ENCODE measurements around the gene ADPRHL1.

ADPRHL1 gene

GRCh38 chr13:113361406-113361805, 91.9 kb downstream of the ADPRHL1 start:
- H3K36me3 ChIP-seq (replicated peaks; ENCODE audit: low read depth, low read length) = no peaks in the 10 kb centered on the region
- no peak overlapping the region for H3K27ac ChIP-seq (ENCODE audit: low read length)
- no peak overlapping the region for H3K4me2 ChIP-seq (ENCODE audit: low read length)

GRCh38 chr13:113360446-113360845, 92.8 kb downstream of the ADPRHL1 start:
- H4K20me1 ChIP-seq (ENCODE audit: insufficient read depth, low read length) = no peaks in the 10 kb centered on the region
- H3K27me3 ChIP-seq (ENCODE audit: low read depth, low read length) = peaks cover 28% of the 10 kb centered on the region
- no peak overlapping the region for H3K27ac ChIP-seq (ENCODE audit: low read length)
- no peaks in the 10 kb centered on the region for H3K4me1 ChIP-seq (ENCODE audit: low read length)
- no peak for TF ChIP-seq CTCF (IDR thresholded peaks at IDR 0.05; ENCODE audit: low read depth, low read length)
- no peak for TF ChIP-seq EZH2phosphoT487 (IDR thresholded peaks at IDR 0.05; ENCODE audit: low read depth)
- no peak overlapping the region for H3K4me3 ChIP-seq (ENCODE audit: low read length)
- no peak overlapping the region for H3K9ac ChIP-seq (ENCODE audit: low read length)
- no peaks in the 10 kb centered on the region for H3K9me3 ChIP-seq (ENCODE audit: insufficient read depth, low read length)
- H3K36me3 ChIP-seq (replicated peaks; ENCODE audit: low read depth, low read length) = no peaks in the 10 kb centered on the region
- no peaks in the 10 kb centered on the region for H3K79me2 ChIP-seq (ENCODE audit: low read length)
- H3K4me2 ChIP-seq (ENCODE audit: low read length) = no peak overlapping the region
- no peak overlapping the region for H2AFZ ChIP-seq (ENCODE audit: low read depth, low read length)

More at GRCh38 chr13:113361406-113361805, 91.9 kb downstream of the ADPRHL1 start:
- H4K20me1 ChIP-seq (ENCODE audit: insufficient read depth, low read length) = no peaks in the 10 kb centered on the region
- no peaks in the 10 kb centered on the region for H3K79me2 ChIP-seq (ENCODE audit: low read length)
- TF ChIP-seq EZH2phosphoT487 (IDR thresholded peaks at IDR 0.05; ENCODE audit: low read depth) (no peak), CTCF (IDR thresholded peaks at IDR 0.05; ENCODE audit: low read depth, low read length) (no peak)
- no peaks in the 10 kb centered on the region for H3K4me1 ChIP-seq (ENCODE audit: low read length)
- no peaks in the 10 kb centered on the region for H3K9me3 ChIP-seq (ENCODE audit: insufficient read depth, low read length)
- H3K4me3 ChIP-seq (ENCODE audit: low read length) = no peak overlapping the region
- H3K27me3 ChIP-seq (ENCODE audit: low read depth, low read length) = peaks cover 28% of the 10 kb centered on the region
- H3K9ac ChIP-seq (ENCODE audit: low read length) = no peak overlapping the region
- no peak overlapping the region for H2AFZ ChIP-seq (ENCODE audit: low read depth, low read length)

- H3K27me3 ChIP-seq (ENCODE audit: low read depth, low read length) = peaks cover 28% of the 10 kb centered on the region
- H3K4me1 ChIP-seq (ENCODE audit: low read length) = no peaks in the 10 kb centered on the region
- no peak overlapping the region for H3K4me2 ChIP-seq (ENCODE audit: low read length)
- no peak overlapping the region for H2AFZ ChIP-seq (ENCODE audit: low read depth, low read length)
- no peaks in the 10 kb centered on the region for H4K20me1 ChIP-seq (ENCODE audit: insufficient read depth, low read length)
- TF ChIP-seq CTCF (IDR thresholded peaks at IDR 0.05; ENCODE audit: low read depth, low read length) (no peak), EZH2phosphoT487 (IDR thresholded peaks at IDR 0.05; ENCODE audit: low read depth) (no peak)
- H3K9ac ChIP-seq (ENCODE audit: low read length) = no peak overlapping the region
- no peak overlapping the region for H3K4me3 ChIP-seq (ENCODE audit: low read length)
- H3K79me2 ChIP-seq (ENCODE audit: low read length) = no peaks in the 10 kb centered on the region
- no peaks in the 10 kb centered on the region for H3K36me3 ChIP-seq (replicated peaks; ENCODE audit: low read depth, low read length)
- H3K27ac ChIP-seq (ENCODE audit: low read length) = no peak overlapping the region
- H3K9me3 ChIP-seq (ENCODE audit: insufficient read depth, low read length) = no peaks in the 10 kb centered on the region
Observed at GRCh38 chr13:113359571-113359970, 93.7 kb downstream of the ADPRHL1 start.

GRCh38 chr13:113358653-113359190, 94.6 kb downstream of the ADPRHL1 start:
- Histone ChIP-seq H3K4me1 (ENCODE audit: low read length) (no peaks in the 10 kb centered on the region), H3K9ac (ENCODE audit: low read length) (no peak overlapping the region), H3K79me2 (ENCODE audit: low read length) (no peaks in the 10 kb centered on the region), H3K9me3 (ENCODE audit: insufficient read depth, low read length) (no peaks in the 10 kb centered on the region), H4K20me1 (ENCODE audit: insufficient read depth, low read length) (no peaks in the 10 kb centered on the region), H3K27ac (ENCODE audit: low read length) (no peak overlapping the region), H3K36me3 (replicated peaks; ENCODE audit: low read depth, low read length) (no peaks in the 10 kb centered on the region), H3K27me3 (ENCODE audit: low read depth, low read length) (peaks cover 28% of the 10 kb centered on the region), H3K4me2 (ENCODE audit: low read length) (no peak overlapping the region), H3K4me3 (ENCODE audit: low read length) (no peak overlapping the region), H2AFZ (ENCODE audit: low read depth, low read length) (no peak overlapping the region)
- no peak for TF ChIP-seq CTCF (IDR thresholded peaks at IDR 0.05; ENCODE audit: low read depth, low read length)
- TF ChIP-seq EZH2phosphoT487 (IDR thresholded peaks at IDR 0.05; ENCODE audit: low read depth) = no peak
